HEK293T (cell line): ENCODE results near the gene GRID1.

Source experiments
- TARDBP ChIP-seq: fragments of 450-650 bp; IDR thresholded peaks from 2 replicates; pipeline ENCODE4 v1.6.1; 2016
- ZNF384 ChIP-seq: fragments of 450-650 bp; IDR thresholded peaks from 2 replicates; pipeline ENCODE4 v1.6.1; 2016

GRCh38 chr10:85597006-85597405, 769.6 kb downstream of the GRID1 start:
- TF ChIP-seq TARDBP (no peak), ZNF384 (no peak)
